Right renal pelvis (tissue), 4 donors: ENCODE results near the gene GRIA2. TPM values are rescaled to one million over a fixed set of nuclear protein-coding genes. Genes with fewer than 3 reads are reported as not detected.
A peak's percentile ranks its signal among the peaks of the same experiment; 100 is the strongest.
"Not testable (repeated sequence)": the region's sequence is repeated elsewhere in the genome, so short reads cannot be mapped to it uniquely, and the experiment has no call there.

ENCODE experiments used
- DNase-seq, 4 donors: peaks; one replicate each; pipeline ENCODE4 v3.0.0-alpha.2; 2013; ENCODE audit warnings: low read depth in 4 of 4, low spot score in 3 of 4, missing footprints in 1 of 4
- polyA plus RNA-seq, 4 donors: library from polyadenylated mRNA; unstranded; fragments of 120-200 nt; gene quantifications; one replicate each; pipeline ENCODE4 v1.2.1, GENCODE V29; 2013; ENCODE audit not compliant: insufficient read length in 4 of 4

GRIA2 gene
- polyA plus RNA-seq, result 1 to 10 TPM in 3 of 4 donors, under 1 TPM in 1; 0.88 to 1.6 (median 1.3) TPM

GRCh38 chr4:157220371-157220881, at the start of gene GRIA2:
TSS of gene GRIA2 (plus strand) at chr4:157220728. CDS start at chr4:157221043, 315 bp downstream.
- DNase-seq, result peak; percentile 67 to 80 (median 70)

- DNase-seq, result no peak
Observed at GRCh38 chr4:157172011-157172410, 48.5 kb upstream of the GRIA2 start.

GRCh38 chr4:157180268-157180667, 40.3 kb upstream of the GRIA2 start:
- DNase-seq, result not testable (repeated sequence)

GRCh38 chr4:157184300-157184699, 36.2 kb upstream of the GRIA2 start:
- no peak for DNase-seq

GRCh38 chr4:157185363-157185762, 35.2 kb upstream of the GRIA2 start:
- no peak for DNase-seq

- no peak for DNase-seq
Observed at GRCh38 chr4:157195374-157195773, 25.2 kb upstream of the GRIA2 start.

GRCh38 chr4:157196046-157196445, 24.5 kb upstream of the GRIA2 start:
- no peak for DNase-seq

- DNase-seq, result no peak
Observed at GRCh38 chr4:157204634-157205244, 15.8 kb upstream of the GRIA2 start.

- DNase-seq, result no peak
Observed at GRCh38 chr4:157217708-157218107, 2.8 kb upstream of the GRIA2 start.

- no peak for DNase-seq
Observed at GRCh38 chr4:157219711-157220370, 687 bp upstream of the GRIA2 start.

- DNase-seq, result no peak
Observed at GRCh38 chr4:157221426-157221894, 932 bp downstream of the GRIA2 start.

- DNase-seq, result no peak
Observed at GRCh38 chr4:157221895-157222770, 1.6 kb downstream of the GRIA2 start.

- no peak for DNase-seq
Observed at GRCh38 chr4:157222771-157223160, 2.2 kb downstream of the GRIA2 start.

- DNase-seq, result no peak
Observed at GRCh38 chr4:157223456-157223855, 2.9 kb downstream of the GRIA2 start.

- no peak for DNase-seq
Observed at GRCh38 chr4:157225096-157225495, 4.6 kb downstream of the GRIA2 start.

GRCh38 chr4:157226035-157226434, 5.5 kb downstream of the GRIA2 start:
- DNase-seq, result no peak

GRCh38 chr4:157226601-157227000, 6.1 kb downstream of the GRIA2 start:
- no peak for DNase-seq

GRCh38 chr4:157231525-157231924, 11.0 kb downstream of the GRIA2 start:
- DNase-seq, result no peak

GRCh38 chr4:157242871-157243270, 22.3 kb downstream of the GRIA2 start:
- no peak for DNase-seq

GRCh38 chr4:157244348-157244747, 23.8 kb downstream of the GRIA2 start:
- DNase-seq, result no peak

- DNase-seq, result no peak
Observed at GRCh38 chr4:157245351-157245750, 24.8 kb downstream of the GRIA2 start.
